NCI-H82 (cell line): ENCODE measurements around the gene OR8G5.
"Not testable (repeated sequence)": the region's sequence is repeated elsewhere in the genome, so short reads cannot be mapped to it uniquely, and the experiment has no call there.

ENCODE experiments used
- DNase-seq: peaks from one replicate; lab custom pipeline; 2025; lab: John Stamatoyannopoulos, UW

OR8G5 gene, protein sequence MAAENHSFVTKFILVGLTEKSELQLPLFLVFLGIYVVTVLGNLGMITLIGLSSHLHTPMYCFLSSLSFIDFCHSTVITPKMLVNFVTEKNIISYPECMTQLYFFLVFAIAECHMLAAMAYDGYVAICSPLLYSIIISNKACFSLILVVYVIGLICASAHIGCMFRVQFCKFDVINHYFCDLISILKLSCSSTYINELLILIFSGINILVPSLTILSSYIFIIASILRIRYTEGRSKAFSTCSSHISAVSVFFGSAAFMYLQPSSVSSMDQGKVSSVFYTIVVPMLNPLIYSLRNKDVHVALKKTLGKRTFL

DNA sequence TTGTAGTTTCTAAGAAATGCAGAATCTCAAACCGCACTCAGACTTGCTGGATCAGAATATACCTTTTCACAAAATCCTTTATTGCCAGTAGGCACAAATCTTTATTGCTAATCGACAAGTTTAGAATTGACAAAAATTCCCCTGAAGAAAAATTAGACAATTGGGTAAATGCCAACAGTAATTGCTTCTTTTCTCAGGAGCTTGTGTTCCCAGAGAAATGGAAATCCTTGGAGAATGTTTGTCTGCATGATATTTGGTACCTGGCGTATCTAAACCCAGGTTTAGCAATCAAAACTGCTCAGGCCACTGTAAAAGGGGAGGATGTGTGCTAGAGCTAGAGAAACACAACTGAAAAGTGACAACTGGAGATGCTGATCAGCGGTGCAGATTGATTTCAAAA, at the start of gene OR8G5:
Gene OR8G5, plus strand, starts transcription at position 301 of the 400 bp plus-strand sequence. CDS start 8,556 bp downstream, outside the sequence.
- DNase-seq, result no peak

- DNase-seq, result no peak
Measured at GRCh38 chr11:124207102-124207792, 48.9 kb upstream of the OR8G5 start.

- no peak for DNase-seq
Measured at GRCh38 chr11:124209824-124210357, 46.3 kb upstream of the OR8G5 start.

DNA sequence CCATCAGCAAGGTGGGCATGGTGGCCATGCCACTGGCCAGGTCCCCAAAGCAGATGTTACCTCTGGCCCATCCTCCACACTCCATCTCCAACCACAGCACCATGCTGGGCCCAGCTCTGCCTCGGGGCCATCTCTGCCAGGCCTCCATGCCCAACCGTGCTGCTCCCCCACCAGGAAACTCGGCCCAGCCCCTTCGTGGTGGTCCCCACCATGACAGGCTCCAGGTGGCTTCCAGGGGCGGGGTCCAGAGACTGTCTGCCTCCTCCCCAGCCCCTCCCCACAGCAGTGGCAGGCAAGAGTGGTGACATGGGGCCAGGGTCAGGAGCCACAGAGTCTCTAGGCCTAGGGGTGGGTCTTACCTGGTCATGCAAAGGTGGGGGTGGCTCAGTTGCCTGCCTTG, 45.8 kb upstream of the OR8G5 start:
- no peak for DNase-seq

GRCh38 chr11:124211321-124211720, 44.9 kb upstream of the OR8G5 start:
- DNase-seq, result peak; percentile 25

- no peak for DNase-seq
Measured at GRCh38 chr11:124214027-124214426, 42.1 kb upstream of the OR8G5 start.

DNA sequence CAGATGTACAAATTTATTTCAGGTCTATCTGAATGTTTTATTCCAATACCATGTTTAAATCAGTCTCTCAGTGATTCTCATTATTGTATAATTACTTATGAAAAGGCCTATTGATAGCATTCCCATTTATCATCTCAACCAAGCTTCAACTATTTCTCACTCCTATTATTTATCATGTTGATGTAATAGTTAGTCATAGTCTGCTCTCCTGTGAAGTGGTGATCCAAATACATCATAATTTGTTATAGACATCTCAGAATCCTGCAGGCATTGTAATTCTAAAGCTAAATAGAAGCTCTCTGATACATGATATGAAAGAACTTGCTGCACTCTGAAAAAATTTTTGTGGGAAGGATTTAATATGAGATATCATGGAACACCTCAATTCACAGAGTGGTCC, 37.0 kb upstream of the OR8G5 start:
- no peak for DNase-seq

GRCh38 chr11:124222407-124222806, 33.8 kb upstream of the OR8G5 start:
- DNase-seq, result no peak

DNA sequence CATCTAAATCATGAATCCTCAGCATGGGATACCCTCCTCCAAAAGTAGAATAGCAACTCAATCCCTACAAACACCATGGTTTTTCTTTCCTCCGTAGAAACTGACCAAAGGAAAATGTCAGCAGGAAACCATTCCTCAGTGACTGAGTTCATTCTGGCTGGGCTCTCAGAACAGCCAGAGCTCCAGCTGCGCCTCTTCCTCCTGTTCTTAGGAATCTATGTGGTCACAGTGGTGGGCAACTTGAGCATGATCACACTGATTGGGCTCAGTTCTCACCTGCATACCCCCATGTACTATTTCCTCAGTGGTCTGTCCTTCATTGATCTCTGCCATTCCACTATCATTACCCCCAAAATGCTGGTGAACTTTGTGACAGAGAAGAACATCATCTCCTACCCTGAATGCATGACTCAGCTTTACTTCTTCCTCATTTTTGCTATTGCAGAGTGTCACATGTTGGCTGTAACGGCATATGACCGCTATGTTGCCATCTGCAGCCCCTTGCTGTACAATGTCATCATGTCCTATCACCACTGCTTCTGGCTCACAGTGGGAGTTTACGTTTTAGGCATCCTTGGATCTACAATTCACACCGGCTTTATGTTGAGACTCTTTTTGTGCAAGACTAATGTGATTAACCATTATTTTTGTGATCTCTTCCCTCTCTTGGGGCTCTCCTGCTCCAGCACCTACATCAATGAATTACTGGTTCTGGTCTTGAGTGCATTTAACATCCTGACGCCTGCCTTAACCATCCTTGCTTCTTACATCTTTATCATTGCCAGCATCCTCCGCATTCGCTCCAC, 31.4 kb upstream of the OR8G5 start:
- not testable (repeated sequence) for DNase-seq

- DNase-seq, result no peak
Measured at GRCh38 chr11:124225471-124225870, 30.7 kb upstream of the OR8G5 start.

- DNase-seq, result no peak
Measured at GRCh38 chr11:124233376-124233775, 22.8 kb upstream of the OR8G5 start.

- DNase-seq, result no peak
Measured at GRCh38 chr11:124238512-124238911, 17.7 kb upstream of the OR8G5 start.

GRCh38 chr11:124240621-124241397, 15.4 kb upstream of the OR8G5 start, which contains the start of gene OR8G1:
Gene OR8G1 (plus strand): TSS chr11:124241095. CDS start chr11:124249676, 8,581 bp downstream.
- no peak for DNase-seq

DNA sequence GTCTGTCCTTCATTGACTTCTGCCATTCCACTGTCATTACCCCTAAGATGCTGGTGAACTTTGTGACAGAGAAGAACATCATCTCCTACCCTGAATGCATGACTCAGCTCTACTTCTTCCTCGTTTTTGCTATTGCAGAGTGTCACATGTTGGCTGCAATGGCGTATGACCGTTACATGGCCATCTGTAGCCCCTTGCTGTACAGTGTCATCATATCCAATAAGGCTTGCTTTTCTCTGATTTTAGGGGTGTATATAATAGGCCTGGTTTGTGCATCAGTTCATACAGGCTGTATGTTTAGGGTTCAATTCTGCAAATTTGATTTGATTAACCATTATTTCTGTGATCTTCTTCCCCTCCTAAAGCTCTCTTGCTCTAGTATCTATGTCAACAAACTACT, 6.3 kb upstream of the OR8G5 start:
- not testable (repeated sequence) for DNase-seq

- DNase-seq, result not testable (repeated sequence)
Measured at GRCh38 chr11:124265041-124265440, 8.9 kb downstream of the OR8G5 start.

GRCh38 chr11:124270886-124271285, 14.7 kb downstream of the OR8G5 start:
- peak; percentile 88 for DNase-seq

DNA sequence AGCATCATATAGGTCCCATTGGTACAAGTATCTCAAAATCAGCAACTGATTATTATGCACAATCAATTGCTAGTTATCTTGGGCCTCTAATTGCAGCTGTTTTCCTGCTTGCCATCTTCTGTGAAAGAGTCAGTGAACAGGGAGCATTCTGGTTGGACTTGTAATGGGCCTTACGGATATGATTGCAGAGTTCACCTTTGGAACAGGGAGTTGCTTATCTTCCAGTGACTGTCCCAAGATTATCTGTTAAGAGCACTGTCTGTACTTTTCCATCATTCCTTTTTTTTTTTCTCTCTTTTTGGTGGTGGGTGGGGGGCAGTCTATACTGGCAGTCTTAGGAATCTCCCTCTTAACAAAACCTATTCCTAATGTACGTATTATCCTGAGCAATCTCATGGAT, 17.8 kb downstream of the OR8G5 start:
- DNase-seq, result no peak

DNA sequence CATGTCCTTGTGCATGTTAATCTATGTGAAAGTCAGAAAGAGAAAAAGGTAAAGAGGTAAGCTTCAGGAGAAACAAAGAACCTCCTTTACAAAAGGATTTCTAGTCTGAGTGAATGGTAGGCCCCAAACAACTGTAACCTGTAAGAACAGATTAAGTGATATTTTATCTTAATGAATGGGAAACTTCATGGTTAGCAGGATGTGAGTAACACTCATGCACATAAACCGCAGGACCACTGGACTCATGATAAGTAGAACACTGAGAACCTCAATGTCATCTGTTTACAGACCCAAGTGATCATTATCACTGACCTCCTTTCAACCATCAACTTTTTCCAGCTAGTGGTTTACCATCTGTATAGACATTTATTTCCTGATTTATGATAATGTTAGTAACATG, 19.9 kb downstream of the OR8G5 start:
- no peak for DNase-seq

DNA sequence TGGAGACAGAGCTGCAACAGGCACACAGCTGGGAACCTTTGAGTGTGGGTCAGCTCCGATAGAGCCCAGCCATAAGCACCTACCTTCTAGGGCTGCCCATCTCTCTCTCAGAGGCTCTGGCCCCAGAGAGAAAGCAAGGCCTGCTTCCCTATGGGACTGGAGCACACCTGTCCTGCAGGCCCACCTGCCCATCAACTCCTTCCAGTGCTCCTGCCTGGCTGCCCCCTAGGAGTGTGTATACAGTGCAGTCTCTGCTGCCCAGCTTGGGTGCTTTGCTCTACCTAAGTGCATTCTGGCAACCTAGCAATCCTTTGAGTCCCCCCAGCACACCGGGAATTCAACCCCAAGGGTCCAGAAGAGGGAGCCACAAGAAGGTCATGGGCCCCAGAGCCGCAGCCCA, 21.0 kb downstream of the OR8G5 start:
- DNase-seq, result no peak

DNA sequence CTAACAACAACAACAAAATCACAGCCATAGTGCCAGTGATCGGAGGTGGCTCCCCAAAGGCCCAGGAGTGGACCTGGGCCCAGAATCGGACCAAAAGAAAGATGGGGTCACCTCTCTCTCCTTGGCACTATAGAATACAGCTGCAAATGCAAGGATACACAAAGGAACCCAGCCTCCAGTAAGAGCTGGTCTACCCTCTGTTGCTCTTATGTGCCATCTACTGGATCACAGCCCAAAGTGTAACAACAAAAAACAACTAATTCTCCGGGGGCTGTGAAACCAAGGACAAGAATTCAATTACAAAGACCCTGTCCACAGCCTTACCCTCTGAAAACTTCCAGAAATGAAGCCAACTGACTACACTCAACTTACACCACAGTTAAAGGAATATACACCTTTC, 21.6 kb downstream of the OR8G5 start:
- DNase-seq, result peak; percentile 21

DNA sequence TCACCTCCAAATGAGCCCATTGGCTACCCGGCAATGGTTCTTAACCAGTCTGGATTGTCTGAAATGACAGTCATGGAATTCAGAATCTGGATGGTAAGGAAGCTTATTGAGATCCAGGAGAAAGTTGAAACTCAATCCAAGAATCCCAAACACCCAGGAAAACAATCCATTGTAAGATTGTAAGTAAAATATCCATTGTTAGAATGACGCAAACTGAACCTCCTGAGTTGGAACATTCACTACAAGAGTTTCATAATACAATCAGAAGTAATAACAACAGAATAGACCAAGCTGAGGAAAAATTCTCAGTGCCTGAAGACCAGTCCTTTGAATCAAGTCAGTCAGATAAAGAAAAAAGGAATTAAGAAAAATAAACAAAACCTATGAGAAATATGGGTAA, 22.1 kb downstream of the OR8G5 start:
- DNase-seq, result no peak
